Measurements from ENCODE around the gene AP2A1.
"Not testable (repeated sequence)": the region's sequence is repeated elsewhere in the genome, so short reads cannot be mapped to it uniquely, and the experiment has no call there.

The AP2A1 gene

GRCh38 chr19:49766930-49767299 lies at the start of gene AP2A1:
AP2A1 (plus strand) TSS chr19:49767001; CDS start chr19:49767134, 133 bp downstream.
- no peak for DNase-seq

GRCh38 chr19:49718511-49718910 lies 48.3 kb upstream of the AP2A1 start:
- no peak for DNase-seq

- DNase-seq: no peak
These were observed 47.8 kb upstream of the AP2A1 start for GRCh38 chr19:49718991-49719390.

- DNase-seq: not testable (repeated sequence)
These were observed 47.4 kb upstream of the AP2A1 start for GRCh38 chr19:49719420-49719819.

GRCh38 chr19:49727217-49728030 lies 39.4 kb upstream of the AP2A1 start:
- DNase-seq: no peak

DNA sequence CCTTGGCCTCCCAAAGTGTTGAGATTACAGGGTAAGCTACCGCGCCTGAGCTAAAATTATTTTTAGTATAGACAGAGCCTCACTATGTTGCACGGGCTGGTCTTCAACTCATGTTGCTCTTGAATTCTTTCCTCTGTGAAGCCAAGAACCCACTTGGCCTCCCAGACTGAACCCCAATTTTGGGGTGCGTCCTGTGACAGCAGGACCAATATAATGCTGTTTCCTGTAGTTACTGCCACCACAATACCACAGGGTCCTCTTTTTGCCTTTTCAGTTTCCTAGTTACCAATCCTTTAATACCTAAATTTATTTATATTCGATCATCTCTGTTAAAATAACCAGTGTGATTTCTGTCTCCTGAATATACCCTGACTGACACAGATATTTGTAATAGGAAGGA lies 36.6 kb upstream of the AP2A1 start:
- DNase-seq: no peak

DNA sequence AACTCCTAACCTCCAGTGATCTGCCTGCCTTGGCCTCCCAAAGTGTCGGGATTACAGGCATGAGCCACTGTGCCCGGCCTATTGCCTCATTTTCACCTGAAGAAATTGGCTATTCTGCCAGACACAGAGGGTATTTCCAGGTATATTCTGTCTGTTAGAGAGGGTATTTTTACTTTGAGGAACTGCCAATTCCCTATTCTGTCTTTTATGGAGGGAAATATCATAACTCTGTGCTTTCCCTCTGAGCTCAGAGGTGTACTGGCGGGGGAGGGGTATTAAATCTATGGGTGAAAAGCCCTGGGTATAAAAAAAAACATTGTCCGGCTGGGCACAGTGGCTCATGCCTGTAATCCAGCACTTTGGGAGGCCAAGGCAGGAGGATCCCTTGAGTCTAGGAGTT lies 28.5 kb upstream of the AP2A1 start:
- no peak for DNase-seq

- DNase-seq: no peak
These were observed 27.7 kb upstream of the AP2A1 start for GRCh38 chr19:49739098-49739497.

- DNase-seq: no peak
These were observed 26.9 kb upstream of the AP2A1 start for GRCh38 chr19:49739933-49740332.

DNA sequence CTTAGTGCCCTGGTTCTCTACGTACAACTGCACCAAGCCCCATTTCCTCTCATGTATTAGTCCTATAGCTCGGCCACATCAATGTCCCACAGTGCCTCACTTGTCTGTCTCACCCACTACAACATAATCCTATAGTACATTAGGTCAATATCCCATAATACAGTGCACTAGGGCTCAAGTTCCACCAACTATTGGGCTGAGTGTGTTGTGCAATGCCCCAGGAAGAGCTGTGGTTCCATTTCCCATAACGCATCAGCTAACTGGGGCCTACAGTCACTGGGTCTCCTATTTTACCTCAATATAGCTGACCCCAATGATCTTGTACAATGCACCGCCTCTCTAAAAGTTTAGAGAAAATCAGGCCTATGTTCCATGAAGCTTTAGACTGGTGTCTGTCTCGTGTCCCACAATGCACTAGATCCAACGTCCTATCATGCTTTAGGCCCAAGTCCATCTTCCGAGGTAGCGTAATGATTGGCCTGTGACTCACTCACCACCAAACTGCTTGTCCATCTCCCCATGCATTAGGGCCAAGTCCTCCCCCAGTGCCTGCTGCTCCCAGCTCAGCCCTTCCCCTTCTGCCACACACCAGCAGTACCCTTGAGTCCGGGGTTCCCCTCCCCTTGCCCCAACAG lies 25.5 kb upstream of the AP2A1 start:
- no peak for DNase-seq

- no peak for DNase-seq
These were observed 21.8 kb upstream of the AP2A1 start for GRCh38 chr19:49744946-49745381.

DNA sequence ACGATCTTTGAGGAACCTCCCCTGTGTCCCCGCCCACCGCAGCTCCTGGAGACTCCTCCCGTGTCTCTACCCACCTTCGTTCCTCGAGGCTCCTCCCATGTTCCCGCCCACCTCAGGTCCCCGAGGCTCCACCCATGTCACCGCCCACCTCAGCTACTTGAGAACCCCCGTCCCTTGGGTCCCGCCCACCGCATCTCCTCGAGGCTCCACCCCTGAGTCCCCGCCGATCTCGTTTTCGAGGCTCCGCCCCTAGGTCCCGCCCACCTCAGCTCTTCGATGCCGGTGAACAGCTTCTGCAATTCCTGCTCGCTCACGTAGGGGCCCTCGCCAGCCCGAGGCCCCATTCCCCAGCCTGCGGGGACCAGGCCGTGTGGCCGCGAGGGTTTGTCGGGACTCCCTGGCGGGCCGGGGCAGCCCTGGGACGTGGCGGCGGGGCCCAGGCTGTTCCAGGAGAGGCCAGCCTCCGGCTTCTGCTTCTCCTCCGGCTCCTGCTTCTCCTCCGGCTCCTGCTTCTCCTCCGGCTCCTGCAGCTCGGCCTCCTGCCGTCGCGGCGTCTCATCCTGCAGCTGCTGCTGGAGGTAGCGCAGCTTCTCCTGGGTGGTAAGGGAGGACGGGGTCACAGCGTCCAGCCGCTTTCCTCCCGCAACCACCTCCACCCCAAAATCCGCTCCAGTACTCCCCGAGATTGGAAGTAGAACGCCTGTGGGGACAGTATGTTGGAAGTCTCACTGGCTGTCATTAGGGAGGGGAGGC lies 20.4 kb upstream of the AP2A1 start:
- DNase-seq: no peak

DNA sequence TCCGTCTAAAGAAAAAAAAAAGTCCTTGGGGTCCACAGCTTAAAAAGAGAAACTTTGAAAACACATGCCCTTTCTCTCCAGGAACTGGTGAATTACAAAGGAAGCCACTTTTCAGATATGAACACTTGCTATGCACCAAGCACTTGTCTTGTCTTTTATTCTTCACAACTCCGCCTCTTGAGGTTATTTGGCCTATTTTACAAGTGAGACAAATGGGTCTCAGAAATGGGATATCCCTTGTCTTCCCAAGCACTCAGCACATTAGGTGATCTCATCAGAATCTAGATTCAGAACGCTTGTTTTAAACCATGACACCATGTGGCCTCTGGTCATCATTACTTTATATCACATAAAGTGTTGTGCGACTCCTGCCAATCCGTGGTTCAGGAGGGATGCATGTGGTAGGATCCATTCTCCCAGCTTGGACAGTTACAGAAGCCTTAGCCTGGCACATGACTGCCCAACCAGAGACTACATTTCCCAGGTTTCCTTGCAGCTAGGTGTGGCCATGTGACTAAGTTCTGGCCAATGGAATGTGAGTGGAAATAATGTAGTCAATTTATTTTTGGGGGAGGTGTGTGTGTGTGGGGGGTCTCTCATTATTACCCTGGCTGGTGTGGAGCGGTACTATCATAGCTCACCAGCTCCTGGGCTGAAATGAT lies 17.6 kb upstream of the AP2A1 start:
- DNase-seq: no peak

DNA sequence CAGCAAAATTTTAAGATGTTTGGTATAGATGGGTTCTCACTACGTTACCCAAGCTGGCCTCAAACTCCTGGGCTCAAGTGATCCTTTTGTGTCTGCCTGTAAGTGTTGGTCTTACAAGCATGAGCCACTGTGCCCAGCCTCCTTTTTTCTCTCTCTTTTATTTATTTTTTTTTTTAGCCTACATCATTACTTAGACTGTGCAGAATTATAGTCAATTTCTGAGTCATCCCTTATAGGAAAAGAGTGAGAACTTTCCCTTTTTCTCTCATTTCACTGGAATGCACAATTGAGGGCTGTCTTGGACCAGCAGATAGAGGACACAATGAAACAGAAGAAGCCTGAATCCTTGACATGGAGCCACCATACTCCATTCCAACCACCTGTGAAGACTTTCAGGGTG lies 17.0 kb upstream of the AP2A1 start:
- no peak for DNase-seq

DNA sequence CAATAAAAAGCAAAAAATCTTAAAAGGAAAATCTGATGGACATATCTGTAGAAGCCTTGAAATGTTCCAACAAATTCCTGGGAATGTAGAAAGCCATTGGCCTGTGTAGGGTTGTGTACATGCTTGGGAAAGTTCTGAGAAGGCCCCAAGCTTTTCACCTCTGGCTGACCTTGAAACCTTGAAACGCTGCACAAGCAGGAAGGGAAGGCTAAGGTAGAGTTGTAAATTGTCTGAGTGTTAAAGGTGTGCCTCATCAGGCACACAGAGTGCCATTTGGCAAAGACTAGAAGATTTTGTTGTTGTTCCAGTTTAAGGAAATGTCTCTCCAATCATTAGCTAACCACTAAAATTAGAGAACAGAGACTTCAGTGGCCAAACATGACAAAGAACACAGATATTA lies 14.1 kb upstream of the AP2A1 start:
- DNase-seq: no peak

- no peak for DNase-seq
These were observed 10.8 kb upstream of the AP2A1 start for GRCh38 chr19:49755956-49756355.

GRCh38 chr19:49758292-49758691 lies 8.5 kb upstream of the AP2A1 start:
- DNase-seq: no peak

DNA sequence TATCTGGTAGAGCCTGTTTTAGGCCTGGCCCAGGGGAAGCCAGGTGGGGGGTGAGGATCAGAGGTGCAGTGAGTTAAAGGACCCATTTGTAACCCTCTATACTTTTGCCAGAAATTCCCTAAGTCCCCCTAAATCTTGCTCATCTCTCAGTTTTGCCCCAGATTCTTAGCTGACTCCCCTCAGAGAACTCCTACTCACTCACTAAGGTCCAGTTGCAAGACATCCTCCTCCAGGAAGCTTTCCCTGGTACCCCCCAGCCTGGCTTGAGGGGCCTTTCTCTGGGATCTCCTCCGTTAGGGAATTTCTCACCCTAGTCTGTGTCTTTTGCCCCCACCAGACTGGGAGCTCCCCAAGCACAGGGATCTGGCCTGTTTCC lies 5.6 kb upstream of the AP2A1 start:
- DNase-seq: no peak

GRCh38 chr19:49761625-49762311 lies 5.0 kb upstream of the AP2A1 start:
- DNase-seq: no peak

- DNase-seq: no peak
These were observed 3.6 kb upstream of the AP2A1 start, which contains the start of gene TSKS for GRCh38 chr19:49763230-49763629. TSKS (minus strand) TSS chr19:49763306; CDS start chr19:49763247, 59 bp downstream.

DNA sequence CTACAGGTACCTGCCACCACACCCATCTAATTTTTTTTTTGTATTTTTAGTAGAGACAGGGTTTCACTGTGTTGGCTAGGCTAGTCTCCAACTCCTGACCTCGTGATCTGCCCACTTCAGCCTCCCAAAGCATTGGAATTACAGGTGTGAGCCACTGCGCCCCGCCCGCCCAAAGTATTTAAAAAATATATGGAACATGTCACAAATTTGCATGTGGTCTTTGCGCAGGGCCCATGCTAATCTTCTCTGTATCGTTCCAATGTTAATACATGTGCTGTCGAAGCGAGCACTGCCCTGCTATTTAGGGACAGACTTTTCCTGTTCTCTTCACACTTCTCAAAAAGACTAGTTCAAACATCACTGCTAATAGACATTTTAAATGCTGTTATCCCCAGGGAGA lies 2.5 kb upstream of the AP2A1 start:
- no peak for DNase-seq

Data from midbrain (tissue), 1 donor.